ENCODE measurements around the gene TNFRSF19. TPM values are rescaled to one million over a fixed set of nuclear protein-coding genes. Genes with fewer than 3 reads are reported as not detected.
"Not testable (repeated sequence)": the region's sequence is repeated elsewhere in the genome, so short reads cannot be mapped to it uniquely, and the experiment has no call there.

Gene TNFRSF19, protein sequence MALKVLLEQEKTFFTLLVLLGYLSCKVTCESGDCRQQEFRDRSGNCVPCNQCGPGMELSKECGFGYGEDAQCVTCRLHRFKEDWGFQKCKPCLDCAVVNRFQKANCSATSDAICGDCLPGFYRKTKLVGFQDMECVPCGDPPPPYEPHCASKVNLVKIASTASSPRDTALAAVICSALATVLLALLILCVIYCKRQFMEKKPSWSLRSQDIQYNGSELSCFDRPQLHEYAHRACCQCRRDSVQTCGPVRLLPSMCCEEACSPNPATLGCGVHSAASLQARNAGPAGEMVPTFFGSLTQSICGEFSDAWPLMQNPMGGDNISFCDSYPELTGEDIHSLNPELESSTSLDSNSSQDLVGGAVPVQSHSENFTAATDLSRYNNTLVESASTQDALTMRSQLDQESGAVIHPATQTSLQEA
- total RNA-seq (under 1 TPM in 4 of 5 donors, not detected in 1; 0.19 to 0.35 (median 0.24) TPM), total RNA-seq (0 to 1.2 (median 0.28) reads per million in 29 experiments)
- 0.20 TPM for total RNA-seq (2013)

GRCh38 chr13:23570099-23570920, at the start of gene TNFRSF19:
Gene TNFRSF19, plus strand, starts transcription at chr13:23570412. Its CDS starts 19,772 bp downstream, at chr13:23590184.
- H3K9me3 Mint-ChIP-seq = no peaks in the 10 kb centered on the region
- H3K27me3 ChIP-seq (replicated peaks in 1 of 2; ENCODE audit: control insufficient read depth in 2 of 2, extremely low read depth in 1 of 2, insufficient read depth in 2 of 2, low read length in 1 of 2) = peaks cover 2 to 15% of the 10 kb centered on the region in 2 experiments
- H3K4me1 Mint-ChIP-seq = peaks cover 5 to 10% (median 6%) of the 10 kb centered on the region in 3 donors
- H3K27ac Mint-ChIP-seq = no peak within 1 kb of the TSS
- CTCF ChIA-PET = no interaction called here
- H3K9me3 ChIP-seq = peaks cover 2% of the 10 kb centered on the region
- H3K36me3 Mint-ChIP-seq = no peaks in the 10 kb centered on the region
- no peaks in the 10 kb centered on the region for H3K36me3 ChIP-seq (ENCODE audit: control insufficient read depth in 2 of 2, extremely low read depth in 1 of 2, insufficient read depth in 1 of 2, low read length in 1 of 2)
- no peak within 1 kb of the TSS for H3K4me3 ChIP-seq (ENCODE audit: control insufficient read depth in 1 of 2, extremely low read depth in 1 of 2, low read length in 1 of 2)
- 56% methylated on average over 5 of the region's 10 CpGs for WGBS (ENCODE audit: insufficient coverage)
- peak in 2 of 4 experiments; percentile 41 to 69 for ATAC-seq (replicated peaks in 1 of 4)
- H3K27ac ChIP-seq (ENCODE audit: low read length) = no peak within 1 kb of the TSS
- no peak within 1 kb of the TSS for H3K4me3 Mint-ChIP-seq
- POLR2A ChIA-PET = interaction anchor here in 1 of 2 donors (0.5 to 0.6 kb wide), 2 partner anchors 49 to 327 kb away, joined by 3 to 9 read pairs; partner anchors contain the start of gene C1QTNF9B
- peaks cover 48 to 61% of the 10 kb centered on the region in 2 donors for H3K27me3 Mint-ChIP-seq
- peaks cover 0 to 6% of the 10 kb centered on the region in 2 experiments for H3K4me1 ChIP-seq (ENCODE audit: control insufficient read depth in 1 of 2, extremely low read depth in 1 of 2, insufficient read depth in 2 of 2, low read length in 2 of 2)
- DNase-seq = no peak

DNA sequence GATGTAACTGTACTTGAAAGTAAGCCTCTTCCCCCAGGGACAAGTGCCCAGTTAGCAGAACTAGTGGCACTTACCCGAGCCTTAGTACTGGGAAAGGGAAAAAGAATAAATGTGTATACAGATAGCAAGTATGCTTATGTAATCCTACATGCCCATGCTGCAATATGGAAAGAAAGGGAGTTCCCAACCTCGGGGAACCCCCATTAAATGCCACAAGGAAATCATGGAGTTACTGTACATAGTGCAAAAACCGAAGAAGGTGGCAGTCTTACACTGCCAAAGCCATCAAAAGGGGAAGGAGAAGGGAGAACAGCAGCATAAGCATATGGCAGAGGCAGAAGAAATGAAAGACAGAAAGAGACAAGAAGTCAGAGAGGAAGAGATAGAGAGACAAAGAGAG, 40.3 kb upstream of the TNFRSF19 start:
- ATAC-seq (replicated peaks in 1 of 4); POLR2A ChIA-PET; H3K27ac ChIP-seq (ENCODE audit: low read length); H3K4me1 ChIP-seq (ENCODE audit: control insufficient read depth in 1 of 2, extremely low read depth in 1 of 2, insufficient read depth in 2 of 2, low read length in 2 of 2); H3K27me3 ChIP-seq (replicated peaks in 1 of 2; ENCODE audit: control insufficient read depth in 2 of 2, extremely low read depth in 1 of 2, insufficient read depth in 2 of 2, low read length in 1 of 2); H3K36me3 ChIP-seq (ENCODE audit: control insufficient read depth in 2 of 2, extremely low read depth in 1 of 2, insufficient read depth in 1 of 2, low read length in 1 of 2); H3K4me3 ChIP-seq (ENCODE audit: control insufficient read depth in 1 of 2, extremely low read depth in 1 of 2, low read length in 1 of 2); H3K4me3 Mint-ChIP-seq; CTCF ChIA-PET; H3K9me3 Mint-ChIP-seq; DNase-seq; H3K27ac Mint-ChIP-seq; H3K36me3 Mint-ChIP-seq; H3K9me3 ChIP-seq; H3K4me1 Mint-ChIP-seq: not testable (repeated sequence)
- H3K27me3 Mint-ChIP-seq = peaks cover 9 to 15% of the 10 kb centered on the region in 2 donors
- WGBS (ENCODE audit: insufficient coverage) = 33% methylated on average over 1 of the region's 3 CpGs

- no peaks in the 10 kb centered on the region for H3K36me3 ChIP-seq (ENCODE audit: control insufficient read depth in 2 of 2, extremely low read depth in 1 of 2, insufficient read depth in 1 of 2, low read length in 1 of 2)
- DNase-seq = no peak
- H3K36me3 Mint-ChIP-seq = no peaks in the 10 kb centered on the region
- no peaks in the 10 kb centered on the region for H3K9me3 ChIP-seq
- peaks cover 0 to 4% of the 10 kb centered on the region in 2 experiments for H3K27me3 ChIP-seq (replicated peaks in 1 of 2; ENCODE audit: control insufficient read depth in 2 of 2, extremely low read depth in 1 of 2, insufficient read depth in 2 of 2, low read length in 1 of 2)
- H3K9me3 Mint-ChIP-seq = no peaks in the 10 kb centered on the region
- no peaks in the 10 kb centered on the region for H3K4me1 Mint-ChIP-seq
- WGBS (ENCODE audit: insufficient coverage) = 86% methylated on average over 8 of the region's 15 CpGs
- no peak overlapping the region for H3K27ac Mint-ChIP-seq
- ChIA-PET POLR2A (no interaction called here), CTCF (no interaction called here)
- no peak for ATAC-seq (replicated peaks in 1 of 4)
- peaks cover 9 to 16% of the 10 kb centered on the region in 2 donors for H3K27me3 Mint-ChIP-seq
- no peak overlapping the region for H3K4me3 ChIP-seq (ENCODE audit: control insufficient read depth in 1 of 2, extremely low read depth in 1 of 2, low read length in 1 of 2)
- H3K27ac ChIP-seq (ENCODE audit: low read length) = no peak overlapping the region
- H3K4me1 ChIP-seq (ENCODE audit: control insufficient read depth in 1 of 2, extremely low read depth in 1 of 2, insufficient read depth in 2 of 2, low read length in 2 of 2) = no peaks in the 10 kb centered on the region
- no peak overlapping the region for H3K4me3 Mint-ChIP-seq
Observed at GRCh38 chr13:23531446-23531845, 38.8 kb upstream of the TNFRSF19 start.

GRCh38 chr13:23534090-23534489, 36.1 kb upstream of the TNFRSF19 start:
- no peak for ATAC-seq (replicated peaks in 1 of 4)
- no peaks in the 10 kb centered on the region for H3K9me3 ChIP-seq
- H3K4me1 ChIP-seq (ENCODE audit: control insufficient read depth in 1 of 2, extremely low read depth in 1 of 2, insufficient read depth in 2 of 2, low read length in 2 of 2) = no peaks in the 10 kb centered on the region
- 97% methylated on average over 4 of the region's 5 CpGs for WGBS (ENCODE audit: insufficient coverage)
- H3K27ac Mint-ChIP-seq = no peak overlapping the region
- H3K27me3 Mint-ChIP-seq = peaks cover 9% of the 10 kb centered on the region in 2 donors
- no peaks in the 10 kb centered on the region for H3K36me3 Mint-ChIP-seq
- no peaks in the 10 kb centered on the region for H3K36me3 ChIP-seq (ENCODE audit: control insufficient read depth in 2 of 2, extremely low read depth in 1 of 2, insufficient read depth in 1 of 2, low read length in 1 of 2)
- ChIA-PET CTCF (no interaction called here), POLR2A (no interaction called here)
- H3K27me3 ChIP-seq (replicated peaks in 1 of 2; ENCODE audit: control insufficient read depth in 2 of 2, extremely low read depth in 1 of 2, insufficient read depth in 2 of 2, low read length in 1 of 2) = peaks cover 0 to 4% of the 10 kb centered on the region in 2 experiments
- H3K4me1 Mint-ChIP-seq = no peaks in the 10 kb centered on the region
- H3K4me3 ChIP-seq (ENCODE audit: control insufficient read depth in 1 of 2, extremely low read depth in 1 of 2, low read length in 1 of 2) = no peak overlapping the region
- H3K4me3 Mint-ChIP-seq = no peak overlapping the region
- no peak overlapping the region for H3K27ac ChIP-seq (ENCODE audit: low read length)
- H3K9me3 Mint-ChIP-seq = peaks cover 0 to 5% (median 4%) of the 10 kb centered on the region in 3 donors
- DNase-seq = no peak

DNA sequence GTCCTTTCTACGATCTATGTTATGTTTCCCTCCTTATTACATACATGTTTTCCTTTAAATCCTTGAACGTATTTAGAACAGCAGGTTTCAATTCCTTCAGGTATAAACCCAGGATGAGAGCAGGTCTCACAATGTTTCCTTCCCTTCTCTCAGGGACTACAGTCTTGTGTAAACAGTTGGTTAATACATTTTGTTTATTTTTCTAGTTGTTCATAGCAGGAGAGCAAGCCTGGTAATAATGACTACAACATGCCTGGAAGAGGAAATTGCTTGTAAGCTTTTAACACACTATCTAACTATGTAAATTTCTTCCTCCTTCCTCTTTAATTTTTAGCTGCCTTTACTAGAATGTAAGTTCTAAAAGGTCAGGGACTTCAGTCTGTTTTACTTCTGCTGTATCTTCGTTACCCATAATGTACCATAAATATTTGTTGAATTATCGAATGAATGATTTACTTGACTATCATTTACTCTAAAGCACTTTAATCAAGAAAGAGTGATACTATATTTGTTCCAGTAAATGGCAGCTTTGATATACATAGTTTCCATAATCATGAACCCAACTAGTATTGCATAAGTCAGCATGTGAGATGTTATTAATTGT, 28.9 kb upstream of the TNFRSF19 start:
- H3K36me3 ChIP-seq (ENCODE audit: control insufficient read depth in 2 of 2, extremely low read depth in 1 of 2, insufficient read depth in 1 of 2, low read length in 1 of 2) = no peaks in the 10 kb centered on the region
- H3K27ac ChIP-seq (ENCODE audit: low read length) = no peak overlapping the region
- ChIA-PET CTCF (interaction anchor here in 1 of 2 donors (0.9 kb wide), 1 partner anchor 325 kb away, joined by 3 read pairs; no protein-coding TSS in a partner anchor), POLR2A (interaction anchor here in 1 of 2 donors (0.7 kb wide), 1 partner anchor 38 kb away, joined by 8 read pairs; no protein-coding TSS in a partner anchor)
- H3K9me3 ChIP-seq = no peaks in the 10 kb centered on the region
- H3K4me1 ChIP-seq (ENCODE audit: control insufficient read depth in 1 of 2, extremely low read depth in 1 of 2, insufficient read depth in 2 of 2, low read length in 2 of 2) = no peaks in the 10 kb centered on the region
- Mint-ChIP-seq H3K36me3 (no peaks in the 10 kb centered on the region), H3K27ac (no peak overlapping the region), H3K4me3 (no peak overlapping the region), H3K27me3 (peaks cover 21 to 26% of the 10 kb centered on the region in 2 donors), H3K9me3 (peaks cover 4 to 5% (median 4%) of the 10 kb centered on the region in 3 donors), H3K4me1 (no peaks in the 10 kb centered on the region)
- peaks cover 0 to 6% of the 10 kb centered on the region in 2 experiments for H3K27me3 ChIP-seq (replicated peaks in 1 of 2; ENCODE audit: control insufficient read depth in 2 of 2, extremely low read depth in 1 of 2, insufficient read depth in 2 of 2, low read length in 1 of 2)
- WGBS (ENCODE audit: insufficient coverage) = 100% methylated on average over 1 of the region's 4 CpGs
- no peak overlapping the region for H3K4me3 ChIP-seq (ENCODE audit: control insufficient read depth in 1 of 2, extremely low read depth in 1 of 2, low read length in 1 of 2)
- DNase-seq = no peak
- ATAC-seq (replicated peaks in 1 of 4) = no peak

DNA sequence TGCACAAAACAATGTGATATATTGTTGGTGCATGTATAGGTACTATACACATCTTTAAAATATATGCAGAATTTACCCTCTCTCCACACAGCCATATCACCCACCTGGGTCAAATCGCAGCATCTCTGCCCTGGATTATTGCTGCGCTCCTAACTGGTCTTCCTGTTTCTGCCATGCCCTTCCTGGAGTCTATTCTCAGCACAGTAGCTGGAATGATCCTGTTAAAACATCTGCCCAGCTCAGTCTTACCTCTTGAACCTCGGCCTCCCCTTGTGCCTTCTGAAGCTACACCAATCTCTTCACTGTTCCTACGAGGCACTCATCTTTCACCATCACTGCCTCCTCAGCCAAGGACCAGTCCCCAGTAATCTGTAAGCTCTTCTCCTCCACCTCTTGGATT, 25.5 kb upstream of the TNFRSF19 start:
- peaks cover 0 to 4% (median 0%) of the 10 kb centered on the region in 3 donors for H3K9me3 Mint-ChIP-seq

More for the DNA sequence above, 25.5 kb upstream of the TNFRSF19 start:
- Mint-ChIP-seq H3K4me3 (no peak overlapping the region), H3K27me3 (peaks cover 41 to 42% of the 10 kb centered on the region in 2 donors), H3K36me3 (no peaks in the 10 kb centered on the region), H3K4me1 (no peaks in the 10 kb centered on the region), H3K27ac (no peak overlapping the region)
- CTCF ChIA-PET = interaction anchor here in 1 of 2 donors (0.6 to 0.7 kb wide), 2 partner anchors 162 to 924 kb away, joined by 3 read pairs; no protein-coding TSS in a partner anchor
- ATAC-seq (replicated peaks in 1 of 4) (no peak), DNase-seq (no peak)
- Histone ChIP-seq H3K36me3 (ENCODE audit: control insufficient read depth in 2 of 2, extremely low read depth in 1 of 2, insufficient read depth in 1 of 2, low read length in 1 of 2) (no peaks in the 10 kb centered on the region), H3K4me1 (ENCODE audit: control insufficient read depth in 1 of 2, extremely low read depth in 1 of 2, insufficient read depth in 2 of 2, low read length in 2 of 2) (no peaks in the 10 kb centered on the region), H3K9me3 (no peaks in the 10 kb centered on the region), H3K27ac (ENCODE audit: low read length) (no peak overlapping the region), H3K27me3 (replicated peaks in 1 of 2; ENCODE audit: control insufficient read depth in 2 of 2, extremely low read depth in 1 of 2, insufficient read depth in 2 of 2, low read length in 1 of 2) (peaks cover 0 to 12% of the 10 kb centered on the region in 2 experiments), H3K4me3 (ENCODE audit: control insufficient read depth in 1 of 2, extremely low read depth in 1 of 2, low read length in 1 of 2) (no peak overlapping the region)
- POLR2A ChIA-PET = no interaction called here
- WGBS (ENCODE audit: insufficient coverage) = 73% methylated on average over 4 of the region's 4 CpGs
